Astrocyte (in vitro differentiated cells and primary cell): ENCODE data around the gene GTPBP6. TPM values are rescaled to one million over a fixed set of nuclear protein-coding genes. Genes with fewer than 3 reads are reported as not detected.
"Not testable (repeated sequence)": the region's sequence is repeated elsewhere in the genome, so short reads cannot be mapped to it uniquely, and the experiment has no call there.

Source experiments
- DNase-seq: peaks from one replicate; pipeline ENCODE4 v3.0.0-alpha.2; 2010; ENCODE audit warnings: low read depth
- FAIRE-seq: peaks from 2 replicates; lab custom pipeline; 2011; peaks lifted over from hg19 to GRCh38; lab: Jason Lieb, UNC
- H2AFZ ChIP-seq: 2 replicates; pipeline ENCODE4 v1.6.0; 2012; ENCODE audit warnings: low read depth, low read length, inconsistent platforms
- H3K27ac ChIP-seq: 2 replicates; pipeline ENCODE4 v1.5.1; 2011; ENCODE audit warnings: low read depth, low read length, inconsistent platforms
- H3K27me3 ChIP-seq: 2 replicates; pipeline ENCODE4 v1.6.0; 2011; ENCODE audit warnings: low read length, inconsistent platforms; ENCODE audit not compliant: insufficient read depth
- H3K36me3 ChIP-seq: 2 replicates; pipeline ENCODE4 v1.5.1; 2011; ENCODE audit warnings: low read length, inconsistent platforms; ENCODE audit not compliant: insufficient read depth
- H3K4me1 ChIP-seq: 2 replicates; pipeline ENCODE4 v1.5.1; 2011; ENCODE audit warnings: low read length, inconsistent platforms; ENCODE audit not compliant: insufficient read depth
- H3K4me2 ChIP-seq: 2 replicates; pipeline ENCODE4 v1.6.0; 2012; ENCODE audit warnings: low read length, inconsistent platforms
- H3K4me3 ChIP-seq: 2 replicates; pipeline ENCODE4 v1.5.1; 2011; ENCODE audit warnings: low read depth, mild to moderate bottlenecking, low read length, inconsistent platforms; ENCODE audit not compliant: insufficient read depth
- H3K79me2 ChIP-seq: 2 replicates; pipeline ENCODE4 v1.6.0; 2012; ENCODE audit warnings: mild to moderate bottlenecking, low read length, inconsistent platforms; ENCODE audit not compliant: insufficient read depth
- H3K9ac ChIP-seq: 2 replicates; pipeline ENCODE4 v1.6.0; 2012; ENCODE audit warnings: mild to moderate bottlenecking, low read length, inconsistent platforms
- H3K9me3 ChIP-seq: 2 replicates; pipeline ENCODE4 v1.5.1; 2012; ENCODE audit warnings: low read depth, mild to moderate bottlenecking, low read length, inconsistent platforms; ENCODE audit not compliant: insufficient read depth
- H4K20me1 ChIP-seq: 2 replicates; pipeline ENCODE4 v1.6.0; 2012; ENCODE audit warnings: low read length, inconsistent platforms; ENCODE audit not compliant: insufficient read depth
- H3K27ac Mint-ChIP-seq: one replicate; pipeline ENCODE4 v1.8.0; 2021; ENCODE audit warnings: mild to moderate bottlenecking, mixed read lengths; ENCODE audit not compliant: unreplicated experiment
- H3K27me3 Mint-ChIP-seq: one replicate; pipeline ENCODE4 v1.8.0; 2021; ENCODE audit warnings: low read depth, mixed read lengths; ENCODE audit not compliant: unreplicated experiment
- H3K36me3 Mint-ChIP-seq: one replicate; pipeline ENCODE4 v1.8.0; 2021; ENCODE audit warnings: low read depth, mixed read lengths; ENCODE audit not compliant: unreplicated experiment
- H3K4me1 Mint-ChIP-seq: one replicate; pipeline ENCODE4 v1.8.0; 2021; ENCODE audit warnings: low read depth, mixed read lengths; ENCODE audit not compliant: unreplicated experiment
- H3K4me3 Mint-ChIP-seq: one replicate; pipeline ENCODE4 v1.8.0; 2021; ENCODE audit warnings: mild to moderate bottlenecking, moderate library complexity, mixed read lengths; ENCODE audit not compliant: unreplicated experiment
- H3K9me3 Mint-ChIP-seq: one replicate; pipeline ENCODE4 v1.8.0; 2021; ENCODE audit warnings: mild to moderate bottlenecking, mixed read lengths; ENCODE audit not compliant: unreplicated experiment
- CTCF ChIP-seq: IDR thresholded peaks from 2 replicates; pipeline ENCODE4 v1.5.1; 2011; ENCODE audit warnings: low read depth, mild to moderate bottlenecking, inconsistent platforms, low read length, moderate library complexity; ENCODE audit not compliant: insufficient read depth
- EZH2 ChIP-seq: IDR thresholded peaks from 2 replicates; pipeline ENCODE4 v1.6.1; 2012; ENCODE audit warnings: mild to moderate bottlenecking, low read length, inconsistent platforms; ENCODE audit not compliant: insufficient read depth
- total RNA-seq: library from RNA; stranded (reverse); gene quantifications from 2 replicates; pipeline ENCODE4 v1.2.1, GENCODE V29; 2021

Gene GTPBP6
- total RNA-seq, 1 donor from 2014 or later = 30.5 TPM

- H3K27ac ChIP-seq = no peak overlapping the region
- peaks cover 2% of the 10 kb centered on the region for H3K9me3 ChIP-seq
- no peak overlapping the region for H2AFZ ChIP-seq
- DNase-seq (no peak), FAIRE-seq (no peak)
- H3K79me2 ChIP-seq = no peaks in the 10 kb centered on the region
- Mint-ChIP-seq H3K4me3 (no peak overlapping the region), H3K9me3 (peaks cover 4% of the 10 kb centered on the region), H3K27ac (no peak overlapping the region), H3K27me3 (peaks cover 3% of the 10 kb centered on the region), H3K4me1 (peaks cover 3% of the 10 kb centered on the region), H3K36me3 (no peaks in the 10 kb centered on the region)
- H3K4me2 ChIP-seq = no peak overlapping the region
- H3K36me3 ChIP-seq = no peaks in the 10 kb centered on the region
- H3K4me3 ChIP-seq = no peak overlapping the region
- no peaks in the 10 kb centered on the region for H3K27me3 ChIP-seq
- no peak for TF ChIP-seq CTCF
- TF ChIP-seq EZH2 = no peak
- H4K20me1 ChIP-seq = no peaks in the 10 kb centered on the region
- no peak overlapping the region for H3K9ac ChIP-seq
- peaks cover 3% of the 10 kb centered on the region for H3K4me1 ChIP-seq
Observed at GRCh38 chrX:257681-258289, 60.8 kb downstream of the GTPBP6 start.

- H3K9me3 ChIP-seq, H4K20me1 ChIP-seq, H2AFZ ChIP-seq, H3K79me2 ChIP-seq, H3K27ac Mint-ChIP-seq, H3K27me3 Mint-ChIP-seq, H3K4me3 ChIP-seq, DNase-seq, H3K4me1 Mint-ChIP-seq, H3K4me2 ChIP-seq, H3K4me3 Mint-ChIP-seq, H3K27ac ChIP-seq, H3K36me3 Mint-ChIP-seq, H3K36me3 ChIP-seq, H3K9ac ChIP-seq, FAIRE-seq, H3K4me1 ChIP-seq, H3K27me3 ChIP-seq: not testable (repeated sequence)
- H3K9me3 Mint-ChIP-seq = peaks cover 10% of the 10 kb centered on the region
Observed at GRCh38 chrX:257054-257453, 61.5 kb downstream of the GTPBP6 start.

GRCh38 chrX:255923-256331, 62.7 kb downstream of the GTPBP6 start:
- Histone ChIP-seq H3K9me3 (peaks cover 4% of the 10 kb centered on the region), H3K4me1 (no peaks in the 10 kb centered on the region), H3K27ac (no peak overlapping the region), H3K9ac (no peak overlapping the region), H4K20me1 (no peaks in the 10 kb centered on the region), H2AFZ (no peak overlapping the region), H3K4me2 (no peak overlapping the region), H3K79me2 (no peaks in the 10 kb centered on the region), H3K27me3 (no peaks in the 10 kb centered on the region), H3K36me3 (no peaks in the 10 kb centered on the region), H3K4me3 (no peak overlapping the region)
- DNase-seq = no peak
- Mint-ChIP-seq H3K36me3 (no peaks in the 10 kb centered on the region), H3K4me3 (no peak overlapping the region), H3K27ac (no peak overlapping the region), H3K4me1 (no peaks in the 10 kb centered on the region), H3K9me3 (peaks cover 14% of the 10 kb centered on the region), H3K27me3 (peaks cover 3% of the 10 kb centered on the region)
- no peak for TF ChIP-seq EZH2
- TF ChIP-seq CTCF = no peak
- FAIRE-seq = no peak

Other genes starting within 250 kb of the GTPBP6 start
- 20.3 and 25.9 TPM in 2 replicates for gene PLCXD1, start 37.4 kb downstream of the GTPBP6 start, total RNA-seq
- 39.3 and 44.7 TPM in 2 replicates for gene PPP2R3B, start 68.1 kb upstream of the GTPBP6 start, total RNA-seq